ENCODE results near the gene SCN4A. TPM values are rescaled to one million over a fixed set of nuclear protein-coding genes. Genes with fewer than 3 reads are reported as not detected.

The SCN4A gene
- total RNA-seq, 1 experiment from 2014 or later = 0.03 TPM

- ChIA-PET CTCF (no interaction called here), POLR2A (no interaction called here)
- ATAC-seq (no peak), DNase-seq (ENCODE audit: low read depth, low spot score) (no peak)
- Histone ChIP-seq H3K36me3 (ENCODE audit: control insufficient read depth, insufficient read depth, low read length) (no peaks in the 10 kb centered on the region), H3K4me1 (ENCODE audit: control insufficient read depth, insufficient read depth, low read length) (no peaks in the 10 kb centered on the region), H3K4me3 (ENCODE audit: low read depth in 2 of 2, low read length in 2 of 2) (no peak overlapping the region), H3K27me3 (ENCODE audit: control insufficient read depth, insufficient read depth, low read length) (no peaks in the 10 kb centered on the region), H3K27ac (ENCODE audit: low read length) (no peak overlapping the region), H3K9me3 (ENCODE audit: control insufficient read depth, insufficient read depth, low read depth, low read length) (no peaks in the 10 kb centered on the region)
- in situ Hi-C loops (cut with HindIII; ENCODE audit: low pct_unique_long_range_greater_than_20kb, low sequenced_read_pairs) (no loop called here), intact Hi-C loops (cut with micrococcal nuclease; ENCODE audit: unreplicated experiment) (no loop called here)
- no TSS peak for BruUV-seq (replicated peaks)
- no peak for TF ChIP-seq REST (IDR thresholded peaks at IDR 0.05; ENCODE audit: insufficient read depth in 1 of 2, low read depth in 2 of 2, low read length in 1 of 2)
- TF ChIP-seq, protein P1, sequence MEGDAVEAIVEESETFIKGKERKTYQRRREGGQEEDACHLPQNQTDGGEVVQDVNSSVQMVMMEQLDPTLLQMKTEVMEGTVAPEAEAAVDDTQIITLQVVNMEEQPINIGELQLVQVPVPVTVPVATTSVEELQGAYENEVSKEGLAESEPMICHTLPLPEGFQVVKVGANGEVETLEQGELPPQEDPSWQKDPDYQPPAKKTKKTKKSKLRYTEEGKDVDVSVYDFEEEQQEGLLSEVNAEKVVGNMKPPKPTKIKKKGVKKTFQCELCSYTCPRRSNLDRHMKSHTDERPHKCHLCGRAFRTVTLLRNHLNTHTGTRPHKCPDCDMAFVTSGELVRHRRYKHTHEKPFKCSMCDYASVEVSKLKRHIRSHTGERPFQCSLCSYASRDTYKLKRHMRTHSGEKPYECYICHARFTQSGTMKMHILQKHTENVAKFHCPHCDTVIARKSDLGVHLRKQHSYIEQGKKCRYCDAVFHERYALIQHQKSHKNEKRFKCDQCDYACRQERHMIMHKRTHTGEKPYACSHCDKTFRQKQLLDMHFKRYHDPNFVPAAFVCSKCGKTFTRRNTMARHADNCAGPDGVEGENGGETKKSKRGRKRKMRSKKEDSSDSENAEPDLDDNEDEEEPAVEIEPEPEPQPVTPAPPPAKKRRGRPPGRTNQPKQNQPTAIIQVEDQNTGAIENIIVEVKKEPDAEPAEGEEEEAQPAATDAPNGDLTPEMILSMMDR (IDR thresholded peaks at IDR 0.05) = no peak
- TF ChIP-seq POLR2AphosphoS5 (IDR thresholded peaks at IDR 0.05; ENCODE audit: low read depth, low read length) = no peak
- TF ChIP-seq TCF7L2 (IDR thresholded peaks at IDR 0.05; ENCODE audit: low read depth, low read length) = no peak
- TF ChIP-seq SIN3A (IDR thresholded peaks at IDR 0.05; ENCODE audit: borderline replicate concordance, insufficient read depth, low read depth, low read length) = no peak
These were observed 35.4 kb downstream of the SCN4A start for GRCh38 chr17:63937319-63937718.

DNA sequence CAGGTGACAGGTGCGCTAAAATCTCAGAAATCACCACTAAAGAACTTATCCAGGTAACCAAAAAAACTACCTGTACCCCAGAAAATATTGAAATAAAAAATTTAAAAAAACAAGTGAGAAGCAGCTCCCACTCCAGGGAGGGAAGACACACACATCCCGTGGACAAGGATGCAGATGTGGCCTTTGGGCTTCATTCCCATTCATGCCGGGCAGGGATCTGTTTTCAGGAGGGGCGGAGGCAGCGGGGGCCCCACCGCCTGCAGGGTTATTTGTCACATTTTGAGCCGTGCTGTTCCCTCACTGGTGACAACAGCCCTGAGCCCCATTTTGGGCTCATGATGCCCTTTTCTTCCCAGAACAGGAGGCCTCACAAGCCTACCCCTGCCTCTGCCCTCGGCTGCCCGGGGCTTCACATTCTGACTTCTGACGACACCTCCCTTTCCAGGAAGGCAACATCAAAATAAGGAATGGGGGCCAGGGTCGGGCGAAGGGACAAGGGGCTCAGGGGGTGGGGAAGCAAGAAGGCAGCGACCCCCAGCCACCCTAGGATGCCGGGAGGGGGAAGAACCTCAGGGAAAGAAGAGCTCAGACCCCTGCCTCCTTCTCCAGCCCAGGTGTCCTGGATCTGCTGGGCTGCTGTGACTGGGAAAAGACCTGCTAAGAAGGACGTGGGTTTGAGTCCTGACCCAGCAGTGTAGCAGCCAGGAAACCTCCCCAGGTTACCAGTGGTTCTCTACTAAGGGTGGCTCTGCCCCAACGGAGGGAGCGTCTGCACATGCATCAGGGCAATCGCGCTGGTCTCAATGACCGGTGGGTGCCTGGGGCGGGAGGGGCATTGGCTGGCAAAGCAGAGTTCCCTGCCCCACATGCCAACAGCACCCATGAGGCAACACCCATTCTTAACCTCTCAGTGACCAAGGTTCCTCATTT, 38.3 kb downstream of the SCN4A start:
- POLR2A ChIA-PET = no interaction called here
- no peaks in the 10 kb centered on the region for H3K4me1 ChIP-seq (ENCODE audit: control insufficient read depth, insufficient read depth, low read length)

More for the DNA sequence above, 38.3 kb downstream of the SCN4A start:
- H3K9me3 ChIP-seq (ENCODE audit: control insufficient read depth, insufficient read depth, low read depth, low read length) = no peaks in the 10 kb centered on the region
- no peaks in the 10 kb centered on the region for H3K36me3 ChIP-seq (ENCODE audit: control insufficient read depth, insufficient read depth, low read length)
- CTCF ChIA-PET = interaction anchor here (1.0 kb wide), 1 partner anchor 17 kb away, joined by 3 read pairs; no protein-coding TSS in a partner anchor
- no peak overlapping the region for H3K27ac ChIP-seq (ENCODE audit: low read length)
- no peak for TF ChIP-seq REST (IDR thresholded peaks at IDR 0.05; ENCODE audit: insufficient read depth in 1 of 2, low read depth in 2 of 2, low read length in 1 of 2)
- TF ChIP-seq POLR2AphosphoS5 (IDR thresholded peaks at IDR 0.05; ENCODE audit: low read depth, low read length) = no peak
- intact Hi-C loops (cut with micrococcal nuclease; ENCODE audit: unreplicated experiment) = no loop called here
- no TSS peak for BruUV-seq (replicated peaks)
- DNase-seq (ENCODE audit: low read depth, low spot score) (no peak), ATAC-seq (no peak)
- no peak overlapping the region for H3K4me3 ChIP-seq (ENCODE audit: low read depth in 2 of 2, low read length in 2 of 2)
- in situ Hi-C loops (cut with HindIII; ENCODE audit: low pct_unique_long_range_greater_than_20kb, low sequenced_read_pairs) = no loop called here
- no peaks in the 10 kb centered on the region for H3K27me3 ChIP-seq (ENCODE audit: control insufficient read depth, insufficient read depth, low read length)
